Prostate gland (tissue), 2 donors: ENCODE results near the gene OSR1. TPM values are rescaled to one million over a fixed set of nuclear protein-coding genes. Genes with fewer than 3 reads are reported as not detected.
"Not testable (repeated sequence)": the region's sequence is repeated elsewhere in the genome, so short reads cannot be mapped to it uniquely, and the experiment has no call there.

Experiments
- DNase-seq: peaks from one replicate; pipeline ENCODE4 v3.0.0-alpha.2; 2019; ENCODE audit warnings: low spot score
- H3K27ac ChIP-seq, 2 donors: fragments of 200-600 bp; sonication (generic); 2 replicates each; pipeline ENCODE4 v1.5.1; 2017 to 2019
- H3K27me3 ChIP-seq: fragments of 200-600 bp; sonication (generic); replicated peaks from 2 replicates; pipeline ENCODE4 v1.5.1; 2019; ENCODE audit not compliant: insufficient read depth
- H3K36me3 ChIP-seq, 2 donors: fragments of 200-600 bp; sonication (generic); 1 replicate in 1 of 2; 2 replicates in 1 of 2; pipeline versions ENCODE4 v1.5.1 to v1.8.1; 2017 to 2019
- H3K4me1 ChIP-seq: fragments of 200-600 bp; sonication (generic); replicated peaks from 2 replicates; pipeline ENCODE4 v1.5.1; 2019
- H3K4me3 ChIP-seq, 2 donors: fragments of 200-600 bp; sonication (generic); 2 replicates each; pipeline ENCODE4 v1.5.1; 2017 to 2019
- H3K9me3 ChIP-seq: fragments of 200-600 bp; sonication (generic); 2 replicates; pipeline ENCODE4 v1.5.1; 2017
- POLR2A ChIP-seq: fragments of 450-650 bp; IDR thresholded peaks from one replicate; pipeline ENCODE4 v1.6.1; 2016; ENCODE audit warnings: antibody characterized with exemption, mild to moderate bottlenecking
- POLR2AphosphoS5 ChIP-seq: sonication (generic); formaldehyde crosslinking; IDR thresholded peaks from one replicate; pipeline ENCODE4 v1.6.1; 2017; ENCODE audit warnings: antibody characterized with exemption
- WGBS: methylation state at CpG from one replicate; pipeline ENCODE4 v1.1.5; 2018; 5-methylcytosine and 5-hydroxymethylcytosine counted together
- intact Hi-C: fragments of 100-400 bp; cut with DNase I; formaldehyde crosslinking; loops from one replicate; pipeline ENCODE4 v1.14.2; 2022
- total RNA-seq, 2 donors: library from RNA; depleted of rRNA; stranded (reverse); fragments of >200 nt; gene quantifications; one replicate each; pipeline ENCODE4 v1.1.0, GENCODE V29; 2016
- TF ChIP-seq, protein P1 (sequence below), 4 experiments: fragments of 200-600 bp in 2 of 4; fragments of 450-650 bp in 2 of 4; sonication (generic) in 2 of 4; IDR thresholded peaks; 1 replicate in 3 of 4; 2 replicates in 1 of 4; pipeline ENCODE4 v1.5.1; 2016 to 2019; ENCODE audit warnings: antibody characterized with exemption in 4 of 4, mild to moderate bottlenecking in 2 of 4, moderate library complexity in 2 of 4

The OSR1 gene
- total RNA-seq, 2 donors from 2014 or later, result 9.3 to 47.9 TPM

DNA sequence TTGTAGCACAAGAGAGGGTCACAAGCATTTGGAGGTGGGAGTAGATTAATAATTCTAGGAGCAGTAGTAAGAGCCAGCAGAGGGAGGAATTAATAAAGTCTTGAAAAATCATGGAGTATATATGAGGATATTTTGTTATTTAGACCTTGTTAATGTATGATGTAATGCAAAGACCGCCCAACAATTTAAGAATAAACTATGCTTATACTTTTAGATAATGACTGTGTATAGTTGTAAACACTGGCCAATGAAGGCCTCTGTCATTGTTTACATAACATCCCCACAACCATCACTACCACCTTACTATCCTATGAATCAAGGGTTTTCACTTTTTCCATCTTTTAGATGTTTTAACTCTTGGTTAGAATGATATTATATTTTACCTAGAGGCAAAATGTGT is 37.6 kb downstream of the OSR1 start:
- H3K27ac ChIP-seq, result no peak overlapping the region
- WGBS, result 97% methylated on average over 1 of the region's 1 CpG
- DNase-seq, result no peak
- H3K4me3 ChIP-seq, result no peak overlapping the region
- H3K36me3 ChIP-seq, result no peaks in the 10 kb centered on the region
- no peaks in the 10 kb centered on the region for H3K4me1 ChIP-seq
- no peaks in the 10 kb centered on the region for H3K27me3 ChIP-seq
- TF ChIP-seq POLR2A, result no peak
- TF ChIP-seq, protein P1, sequence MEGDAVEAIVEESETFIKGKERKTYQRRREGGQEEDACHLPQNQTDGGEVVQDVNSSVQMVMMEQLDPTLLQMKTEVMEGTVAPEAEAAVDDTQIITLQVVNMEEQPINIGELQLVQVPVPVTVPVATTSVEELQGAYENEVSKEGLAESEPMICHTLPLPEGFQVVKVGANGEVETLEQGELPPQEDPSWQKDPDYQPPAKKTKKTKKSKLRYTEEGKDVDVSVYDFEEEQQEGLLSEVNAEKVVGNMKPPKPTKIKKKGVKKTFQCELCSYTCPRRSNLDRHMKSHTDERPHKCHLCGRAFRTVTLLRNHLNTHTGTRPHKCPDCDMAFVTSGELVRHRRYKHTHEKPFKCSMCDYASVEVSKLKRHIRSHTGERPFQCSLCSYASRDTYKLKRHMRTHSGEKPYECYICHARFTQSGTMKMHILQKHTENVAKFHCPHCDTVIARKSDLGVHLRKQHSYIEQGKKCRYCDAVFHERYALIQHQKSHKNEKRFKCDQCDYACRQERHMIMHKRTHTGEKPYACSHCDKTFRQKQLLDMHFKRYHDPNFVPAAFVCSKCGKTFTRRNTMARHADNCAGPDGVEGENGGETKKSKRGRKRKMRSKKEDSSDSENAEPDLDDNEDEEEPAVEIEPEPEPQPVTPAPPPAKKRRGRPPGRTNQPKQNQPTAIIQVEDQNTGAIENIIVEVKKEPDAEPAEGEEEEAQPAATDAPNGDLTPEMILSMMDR (IDR thresholded peaks at IDR 0.05), result no peak
- TF ChIP-seq POLR2AphosphoS5, result no peak
- no peaks in the 10 kb centered on the region for H3K9me3 ChIP-seq
- intact Hi-C loops, result no loop called here

DNA sequence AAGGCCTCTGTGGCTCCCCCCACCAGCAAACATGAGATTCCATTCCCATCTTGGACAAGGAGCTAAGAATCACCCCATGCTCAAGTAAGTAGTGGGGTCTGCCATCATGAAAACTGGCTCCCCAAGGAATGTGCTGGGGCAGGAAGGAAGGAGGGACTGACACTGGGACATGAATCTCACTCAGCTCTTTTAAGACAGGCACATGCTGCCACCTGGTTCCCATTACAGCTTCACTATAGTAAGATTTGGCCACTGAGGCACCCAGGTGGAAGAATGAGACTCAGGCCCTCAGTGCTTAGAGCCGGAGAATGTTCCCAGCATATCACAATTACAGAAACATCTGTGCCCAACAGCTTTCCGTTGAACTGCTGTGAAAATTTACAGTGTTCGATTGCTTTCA is 38.7 kb downstream of the OSR1 start:
- Histone ChIP-seq H3K9me3 (no peaks in the 10 kb centered on the region), H3K4me3 (no peak overlapping the region), H3K27me3 (no peaks in the 10 kb centered on the region), H3K27ac (no peak overlapping the region), H3K36me3 (no peaks in the 10 kb centered on the region), H3K4me1 (no peaks in the 10 kb centered on the region)
- DNase-seq, result no peak
- TF ChIP-seq, protein P1 (IDR thresholded peaks at IDR 0.05), result no peak
- TF ChIP-seq POLR2A (no peak), POLR2AphosphoS5 (no peak)
- intact Hi-C loops, result no loop called here
- WGBS, result 72% methylated on average over 3 of the region's 3 CpGs

DNA sequence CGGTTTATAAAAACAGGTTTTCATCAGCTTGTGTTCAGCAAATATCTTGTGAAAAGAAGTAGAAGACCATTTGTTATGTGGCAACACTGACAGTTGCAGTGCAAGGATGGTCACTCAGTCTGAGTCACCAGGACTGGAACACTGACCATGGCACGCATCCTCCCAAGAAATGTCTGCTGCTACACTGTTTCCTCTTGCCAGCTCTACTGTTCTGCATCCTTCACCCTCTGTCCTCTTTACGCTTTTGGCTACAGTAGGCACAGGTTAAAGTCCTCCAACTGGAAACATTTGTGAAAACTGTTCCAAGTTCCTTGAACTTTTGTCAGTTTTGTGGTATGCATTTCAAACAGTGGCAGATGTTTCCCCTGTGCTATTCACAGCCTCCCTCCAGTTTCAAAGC is 39.4 kb downstream of the OSR1 start:
- intact Hi-C loops, result no loop called here
- no peak for DNase-seq
- H3K27me3 ChIP-seq, result no peaks in the 10 kb centered on the region
- TF ChIP-seq, protein P1 (IDR thresholded peaks at IDR 0.05), result no peak
- TF ChIP-seq POLR2AphosphoS5, result no peak
- no peak for TF ChIP-seq POLR2A
- 92% methylated on average over 3 of the region's 3 CpGs for WGBS
- H3K9me3 ChIP-seq, result no peaks in the 10 kb centered on the region
- no peak overlapping the region for H3K4me3 ChIP-seq
- H3K27ac ChIP-seq, result no peak overlapping the region
- H3K36me3 ChIP-seq, result no peaks in the 10 kb centered on the region
- no peaks in the 10 kb centered on the region for H3K4me1 ChIP-seq

DNA sequence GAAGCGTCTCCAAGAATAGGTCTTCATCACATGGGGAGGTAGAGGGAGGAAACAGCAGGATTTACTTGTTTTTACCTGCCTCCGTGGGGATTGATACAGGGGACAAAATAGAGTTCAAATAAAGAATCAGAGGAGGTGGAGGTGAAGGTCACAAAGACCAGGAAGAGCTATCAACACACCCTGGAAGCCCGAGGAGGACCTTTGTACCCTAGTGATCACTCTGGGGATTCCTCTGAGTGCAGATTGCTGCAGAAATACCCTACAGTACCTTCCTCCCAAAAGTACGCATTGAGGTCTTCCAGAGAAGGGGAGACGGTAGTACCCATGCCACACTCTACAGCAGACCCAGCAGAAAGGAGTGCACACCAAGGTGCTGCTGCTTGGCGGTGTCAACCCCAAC is 44.9 kb downstream of the OSR1 start:
- H3K4me1 ChIP-seq, result no peaks in the 10 kb centered on the region
- no peaks in the 10 kb centered on the region for H3K27me3 ChIP-seq
- H3K9me3 ChIP-seq, result no peaks in the 10 kb centered on the region
- no peaks in the 10 kb centered on the region for H3K36me3 ChIP-seq
- intact Hi-C loops, result no loop called here
- no peak for DNase-seq
- H3K4me3 ChIP-seq, result no peak overlapping the region
- WGBS, result 92% methylated on average over 6 of the region's 6 CpGs
- H3K27ac ChIP-seq, result no peak overlapping the region
- no peak for TF ChIP-seq POLR2AphosphoS5
- TF ChIP-seq, protein P1 (IDR thresholded peaks at IDR 0.05), result no peak
- TF ChIP-seq POLR2A, result no peak

DNA sequence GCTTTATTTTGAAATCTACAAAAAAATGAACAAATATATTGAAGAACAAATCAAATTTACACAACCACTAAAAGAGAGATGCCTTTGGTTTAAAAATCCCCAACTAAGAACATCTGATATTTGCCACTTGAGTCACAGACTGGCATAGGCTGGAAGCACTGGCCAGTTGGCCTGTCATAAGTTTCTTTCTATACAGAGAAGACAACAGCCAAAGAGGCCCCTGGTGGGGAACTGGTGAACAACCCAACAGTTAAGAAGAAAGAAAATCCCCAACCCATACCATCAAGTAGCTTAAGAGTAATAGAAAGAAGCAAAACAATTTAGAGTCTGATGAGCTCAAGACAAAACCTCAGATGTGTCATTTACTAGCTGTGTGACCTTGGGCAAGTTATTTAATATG is 45.5 kb downstream of the OSR1 start:
- no peak overlapping the region for H3K27ac ChIP-seq
- no peaks in the 10 kb centered on the region for H3K36me3 ChIP-seq
- H3K4me1 ChIP-seq, result no peaks in the 10 kb centered on the region
- no peak overlapping the region for H3K4me3 ChIP-seq
- no peak for DNase-seq
- no peaks in the 10 kb centered on the region for H3K27me3 ChIP-seq
- H3K9me3 ChIP-seq, result no peaks in the 10 kb centered on the region
- TF ChIP-seq POLR2A, result no peak
- TF ChIP-seq, protein P1 (IDR thresholded peaks at IDR 0.05), result no peak
- no peak for TF ChIP-seq POLR2AphosphoS5
- intact Hi-C loops, result no loop called here

DNA sequence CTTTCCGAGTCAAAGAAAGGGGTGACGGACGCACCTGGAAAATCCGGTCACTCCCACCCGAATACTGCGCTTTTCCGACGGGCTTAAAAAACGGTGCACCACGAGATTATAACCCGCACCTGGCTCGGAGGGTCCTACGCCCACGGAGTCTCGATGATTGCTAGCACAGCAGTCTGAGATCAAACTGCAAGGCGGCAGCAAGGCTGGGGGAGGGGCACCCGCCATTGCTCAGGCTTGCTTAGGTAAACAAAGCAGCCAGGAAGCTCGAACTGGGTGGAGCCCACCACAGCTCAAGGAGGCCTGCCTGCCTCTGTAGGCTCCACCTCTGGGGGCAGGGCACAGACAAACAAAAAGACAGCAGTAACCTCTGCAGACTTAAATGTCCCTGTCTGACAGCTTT is 52.4 kb downstream of the OSR1 start:
- DNase-seq, H3K36me3 ChIP-seq, H3K27ac ChIP-seq, H3K27me3 ChIP-seq, H3K4me3 ChIP-seq, H3K4me1 ChIP-seq, H3K9me3 ChIP-seq, intact Hi-C loops: not testable (repeated sequence)
- WGBS, result 69% methylated on average over 17 of the region's 18 CpGs

DNA sequence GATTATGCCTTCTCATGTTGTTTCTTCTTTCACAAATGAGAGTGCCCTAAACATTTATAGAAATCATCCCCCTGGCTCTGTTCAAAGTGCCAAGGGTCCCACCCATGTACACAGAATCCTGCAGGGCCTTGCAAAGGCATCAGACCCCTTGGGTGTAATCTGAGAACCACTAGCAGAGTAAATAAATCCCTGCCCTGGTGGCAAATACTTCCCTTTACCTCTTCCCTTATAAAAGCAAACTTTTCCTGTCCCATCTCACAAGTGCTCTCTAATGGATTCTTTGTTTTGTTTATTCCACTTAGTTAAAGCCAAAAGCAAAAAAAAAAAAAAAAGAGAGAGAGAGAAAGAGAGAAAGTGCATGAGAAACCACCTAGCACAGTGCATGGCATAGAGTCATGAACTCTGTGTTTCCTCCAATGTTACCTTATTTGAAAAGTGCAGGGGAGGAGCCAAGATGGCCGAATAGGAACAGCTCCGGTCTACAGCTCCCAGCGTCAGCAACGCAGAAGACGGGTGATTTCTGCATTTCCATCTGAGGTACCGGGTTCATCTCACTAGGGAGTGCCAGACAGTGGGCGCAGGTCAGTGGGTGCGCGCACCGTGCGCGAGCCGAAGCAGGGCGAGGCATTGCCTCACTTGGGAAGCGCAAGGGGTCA is 52.9 kb downstream of the OSR1 start:
- DNase-seq, H3K27me3 ChIP-seq, intact Hi-C loops, H3K9me3 ChIP-seq, H3K4me3 ChIP-seq, H3K36me3 ChIP-seq, H3K27ac ChIP-seq, H3K4me1 ChIP-seq: not testable (repeated sequence)
- whole genome bisulfite sequencing, result 82% methylated on average over 15 of the region's 15 CpGs
